Measurements from ENCODE around the gene KCNJ5.

The KCNJ5 gene

DNA sequence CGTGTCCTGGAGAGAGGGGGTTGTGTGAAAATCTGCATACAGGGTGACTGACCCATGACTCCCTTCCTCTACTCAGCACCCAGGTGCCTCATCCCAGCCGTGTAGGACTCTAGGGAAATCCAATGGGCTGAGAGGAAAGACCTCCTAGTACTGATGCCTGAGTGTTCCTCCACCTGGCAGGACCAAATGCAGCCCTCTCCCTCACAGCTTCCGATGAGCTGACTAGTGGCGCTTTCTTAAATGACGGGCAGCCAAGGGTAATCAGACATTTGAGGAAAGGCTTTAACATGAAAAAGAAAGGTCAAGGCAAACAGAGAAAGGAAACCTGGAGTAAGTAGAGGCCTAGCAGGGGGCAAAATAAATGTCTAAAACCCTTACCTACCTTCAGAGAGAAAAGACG lies 19.1 kb upstream of the KCNJ5 start:
- DNase-seq, result no peak

- no peak for DNase-seq
Observed at GRCh38 chr11:128872594-128872993, 18.6 kb upstream of the KCNJ5 start.

GRCh38 chr11:128874427-128874826 lies 16.7 kb upstream of the KCNJ5 start:
- peak; percentile 46 for DNase-seq

DNA sequence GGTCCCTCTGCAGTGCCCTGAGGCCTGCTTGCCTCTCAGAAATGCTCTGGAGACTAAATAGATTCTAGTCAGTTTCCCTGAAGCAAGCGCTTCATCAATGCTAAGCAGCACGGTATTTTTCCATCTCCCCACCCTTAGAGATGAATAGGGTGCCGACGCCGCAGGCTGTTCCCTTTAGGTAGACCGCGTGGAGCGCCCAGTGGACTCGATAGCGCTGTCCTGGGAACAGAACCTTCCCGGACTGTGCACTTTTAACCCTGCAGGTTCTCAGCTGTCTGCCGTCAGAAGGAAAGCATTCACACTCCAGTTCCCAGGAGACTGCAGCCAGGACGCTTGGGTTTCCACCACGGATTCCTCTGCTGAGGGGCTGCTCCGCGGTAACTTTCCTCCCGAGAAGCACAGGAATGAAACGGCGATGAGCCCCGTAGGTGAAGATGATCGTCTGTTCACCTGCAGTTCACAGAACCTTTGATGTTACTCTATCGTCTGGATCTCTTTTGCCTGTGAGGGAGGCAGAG lies 15.0 kb upstream of the KCNJ5 start:
- no peak for DNase-seq

DNA sequence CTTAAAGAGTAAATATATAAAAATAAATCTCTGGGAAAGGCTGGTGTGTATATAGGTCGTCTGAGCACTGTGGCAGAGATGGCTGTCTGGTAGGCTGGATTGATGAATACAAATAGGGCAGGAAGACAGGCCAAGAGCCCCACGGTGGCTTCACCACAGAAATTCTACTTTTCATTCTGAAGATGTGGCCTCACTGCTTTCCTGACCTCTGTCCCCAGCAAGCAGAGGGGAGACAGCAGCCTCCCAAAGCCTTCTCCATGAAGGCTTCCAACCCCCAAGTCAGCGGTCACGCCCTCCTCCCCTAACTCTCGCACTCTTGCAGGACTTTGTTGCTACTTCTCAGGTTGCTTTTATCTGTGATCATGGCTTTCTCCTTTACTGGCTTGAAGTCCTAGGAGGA lies 13.4 kb upstream of the KCNJ5 start:
- DNase-seq, result no peak

DNA sequence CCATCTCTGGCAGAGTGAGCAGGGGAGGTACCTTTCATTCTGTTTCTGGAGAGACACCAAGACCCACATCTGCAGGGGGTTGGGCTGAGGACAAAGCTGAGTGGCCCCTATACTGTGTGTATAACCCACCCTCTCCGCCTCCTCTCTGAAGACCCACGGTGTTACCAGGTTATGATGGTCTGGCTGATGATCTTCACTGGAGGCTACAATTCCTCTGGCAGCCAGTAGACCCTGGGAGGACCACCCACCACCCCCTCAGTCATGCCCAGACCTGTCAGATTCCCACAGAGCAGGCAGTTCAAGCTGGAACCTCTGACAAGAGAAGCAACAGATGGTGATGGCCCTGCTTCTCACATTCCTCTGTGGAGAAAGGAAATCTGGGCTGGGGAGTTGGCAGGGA lies 12.7 kb upstream of the KCNJ5 start:
- no peak for DNase-seq

DNA sequence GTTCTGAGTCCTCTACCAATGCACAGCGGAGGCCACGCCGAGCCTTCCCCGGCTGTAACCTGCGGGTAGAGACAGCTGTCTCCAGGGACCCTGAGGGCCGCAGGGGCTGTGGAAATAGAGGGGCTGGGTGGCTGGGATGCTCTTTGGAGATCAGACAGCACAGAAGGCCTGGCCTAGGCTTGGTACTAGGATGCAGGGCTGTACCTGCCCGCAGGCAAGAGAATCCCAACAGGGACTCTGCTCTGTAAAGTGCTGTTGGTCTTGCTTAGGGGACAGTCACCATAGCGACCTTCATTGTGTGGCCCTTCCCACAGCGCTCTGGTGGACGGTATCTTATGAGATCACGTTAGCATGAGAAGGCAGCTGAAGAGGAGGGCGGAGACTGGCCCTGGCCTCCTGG lies 11.3 kb upstream of the KCNJ5 start:
- DNase-seq, result no peak

DNA sequence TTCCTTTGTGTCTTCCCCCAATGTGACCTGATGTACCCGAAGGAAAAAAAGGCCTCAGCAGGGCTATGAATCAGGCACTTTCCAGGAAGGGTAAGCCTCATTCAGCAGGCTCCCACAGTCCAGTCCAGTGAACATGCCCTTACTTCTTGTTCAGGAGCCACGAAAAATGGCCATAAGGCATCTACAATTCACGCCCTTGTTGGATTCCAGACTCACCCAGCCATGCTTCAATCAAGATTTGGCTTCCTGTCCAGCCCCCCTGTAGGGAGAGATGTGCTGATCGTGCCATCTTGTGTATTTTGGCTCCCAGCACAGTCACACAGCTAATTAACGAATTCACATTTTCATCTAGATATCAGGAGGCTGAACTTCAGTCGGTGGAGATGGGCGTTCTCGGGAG lies 9.9 kb upstream of the KCNJ5 start:
- no peak for DNase-seq

DNA sequence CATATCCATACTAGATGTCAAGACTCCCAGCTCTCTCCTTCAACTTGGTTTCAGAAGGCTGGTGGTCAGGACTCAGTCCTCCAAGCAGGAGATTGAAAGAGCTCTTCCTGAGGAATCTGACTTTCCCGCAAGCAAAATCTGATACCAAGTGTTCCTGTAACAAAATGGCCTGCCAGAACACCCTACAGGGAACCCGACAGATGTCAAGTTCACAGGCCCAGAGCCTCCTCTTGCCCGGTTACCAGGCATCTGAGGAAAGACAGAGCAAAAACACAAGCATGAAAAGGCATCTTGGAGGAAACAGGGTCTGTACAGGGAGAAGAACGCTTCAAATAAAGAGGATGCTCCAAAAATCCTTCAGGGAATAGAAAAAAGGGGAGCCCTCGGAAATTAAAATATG lies 8.7 kb upstream of the KCNJ5 start:
- DNase-seq, result no peak

DNA sequence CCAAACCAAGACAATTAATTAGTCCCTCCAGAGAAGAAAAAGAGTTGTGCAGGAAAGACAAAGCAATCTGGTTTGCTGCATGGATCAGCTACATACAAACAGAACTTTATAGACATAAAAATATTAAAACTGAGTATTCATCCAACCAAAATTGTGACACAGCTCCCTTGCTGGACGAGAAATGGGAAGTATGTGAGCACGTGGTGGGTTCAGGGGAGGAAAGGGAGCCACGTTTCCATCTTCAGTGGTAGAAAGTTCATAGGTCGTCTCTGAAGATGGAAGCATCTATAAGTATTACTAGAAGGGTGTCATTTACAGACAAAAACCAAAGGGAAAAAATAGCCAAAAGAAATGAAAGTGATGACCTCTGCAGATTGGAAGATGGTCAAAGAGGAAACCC lies 7.1 kb upstream of the KCNJ5 start:
- no peak for DNase-seq

GRCh38 chr11:128884703-128885338 lies 6.3 kb upstream of the KCNJ5 start:
- peak; percentile 78 for DNase-seq

DNA sequence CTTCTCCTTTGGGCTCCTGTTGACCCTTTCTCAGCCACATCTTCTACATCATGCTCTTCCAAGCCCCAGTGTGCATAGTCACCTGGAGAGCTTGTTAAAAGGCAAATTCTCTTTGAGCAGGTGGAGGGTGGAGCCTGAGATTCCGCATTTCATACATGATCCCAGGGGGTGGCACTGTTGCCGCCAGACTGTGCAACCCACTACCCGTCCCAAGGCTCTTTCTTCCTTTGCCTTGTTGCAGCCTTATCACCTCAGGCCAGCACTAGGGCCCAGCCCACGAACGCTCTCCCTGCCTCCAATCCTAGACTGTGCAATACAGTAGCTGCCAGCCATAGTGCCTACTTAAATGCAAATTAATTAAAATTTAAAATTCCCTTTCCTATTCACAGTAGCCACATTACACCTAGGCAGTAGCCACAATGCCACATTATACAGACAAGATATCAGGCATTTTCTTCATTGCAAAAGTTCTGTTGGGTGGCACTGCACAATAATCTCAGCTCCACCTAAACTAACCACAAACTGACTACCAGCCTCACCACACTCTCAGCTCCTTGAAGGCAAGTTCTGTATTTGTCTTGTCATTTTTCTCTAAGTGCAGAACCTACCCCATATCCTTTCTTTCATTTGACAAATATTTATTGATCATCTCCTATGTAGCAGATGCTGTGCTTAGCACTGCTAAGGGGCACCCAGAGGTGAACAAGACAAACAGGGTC lies 4.6 kb upstream of the KCNJ5 start:
- DNase-seq, result no peak

DNA sequence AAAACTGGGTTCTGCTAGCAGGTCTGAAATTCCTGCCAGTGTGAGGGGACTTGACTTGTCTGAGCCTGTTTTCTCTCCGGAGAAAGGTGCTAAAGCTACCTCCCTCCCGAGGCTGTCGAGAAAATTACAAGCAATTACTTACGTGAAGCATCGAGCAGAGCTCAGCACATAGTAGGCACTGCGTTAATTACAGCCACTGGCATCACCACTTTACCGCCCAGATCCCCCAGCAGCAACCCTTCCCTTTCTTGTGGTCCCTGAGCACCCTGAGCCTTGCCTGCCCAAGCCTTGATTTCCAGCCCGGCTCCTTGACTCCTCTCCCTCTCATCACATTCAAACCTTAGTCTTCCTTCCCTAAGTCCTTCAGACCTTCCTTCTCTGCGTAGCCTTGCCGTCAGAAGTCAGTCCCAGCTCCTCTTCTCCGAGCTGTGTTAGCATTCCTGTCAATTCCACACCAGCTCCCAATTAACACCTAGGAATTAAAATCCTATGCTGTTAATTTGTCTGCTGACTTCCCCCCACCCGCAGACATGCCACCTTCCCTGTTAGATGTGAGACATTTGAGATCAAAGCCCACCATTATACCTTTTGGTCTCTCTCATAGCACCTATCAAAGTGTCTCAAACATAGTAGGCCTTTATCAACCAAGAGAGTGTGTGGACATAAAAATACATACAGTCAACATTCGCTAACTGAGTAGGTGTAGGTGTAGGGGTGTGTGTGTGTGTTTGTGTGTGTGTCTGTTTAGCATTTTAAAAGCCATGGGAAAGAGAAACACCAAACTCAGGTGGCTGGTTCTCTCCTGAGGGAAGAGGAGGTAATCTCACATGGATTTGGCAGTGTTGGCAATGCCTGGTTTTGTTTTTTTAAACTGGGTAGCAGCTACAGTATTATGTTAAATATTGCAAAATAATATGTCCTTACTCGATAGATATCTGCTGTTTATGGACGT lies 2.8 kb upstream of the KCNJ5 start:
- DNase-seq, result no peak

DNA sequence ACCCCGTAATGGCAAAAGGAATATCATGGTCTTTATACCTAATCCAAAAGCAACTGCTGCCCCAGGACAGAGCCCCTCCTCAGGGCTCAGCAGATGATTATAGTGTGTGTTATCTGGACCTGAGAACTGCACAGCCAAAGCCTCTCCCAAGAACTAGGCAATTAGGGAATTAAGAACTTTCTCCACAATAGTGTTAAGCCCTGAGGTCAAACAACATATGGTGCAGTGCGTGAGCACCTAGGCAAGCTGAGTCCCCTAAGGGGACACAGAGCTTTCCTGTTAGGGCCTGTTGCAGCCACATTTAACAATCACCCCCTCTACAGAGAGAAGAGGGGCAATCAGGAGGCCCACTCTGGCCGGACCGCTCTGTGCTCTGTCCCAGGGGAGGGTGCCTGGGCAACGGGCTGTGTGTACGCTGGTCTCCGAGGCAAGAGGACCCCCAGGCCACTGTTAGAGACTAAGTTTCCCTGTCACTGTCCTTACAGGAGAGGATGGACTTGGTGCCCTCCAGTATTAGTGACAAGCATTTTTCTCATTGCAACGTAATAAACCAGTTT lies 1.4 kb upstream of the KCNJ5 start:
- DNase-seq, result no peak

GRCh38 chr11:128890216-128890542 lies 977 bp upstream of the KCNJ5 start:
- DNase-seq, result no peak

DNA sequence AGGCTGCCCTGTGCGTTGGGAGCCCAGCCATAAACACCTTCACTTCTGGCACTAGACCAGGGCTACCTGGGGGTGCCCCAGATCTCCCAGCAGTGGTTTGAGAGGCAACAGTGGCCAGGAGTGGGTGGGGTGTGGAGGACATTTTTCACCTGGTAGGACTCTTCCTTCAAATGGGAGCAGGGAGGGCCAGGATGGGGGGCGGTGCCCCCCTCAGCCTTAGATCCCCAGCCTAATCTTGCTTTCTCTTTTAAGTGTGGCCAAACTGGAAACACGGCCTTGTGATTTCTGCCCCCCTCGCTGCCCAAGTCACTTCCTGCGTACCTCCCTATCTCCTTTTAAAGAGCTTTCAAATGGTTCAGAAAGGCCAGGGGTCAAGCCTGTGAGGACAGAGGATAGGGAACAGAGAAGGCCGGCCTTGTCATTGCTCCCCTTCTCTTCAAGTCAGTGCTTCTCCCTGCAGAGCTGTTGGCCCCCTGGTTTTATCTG lies 800 bp downstream of the KCNJ5 start:
- no peak for DNase-seq

DNA sequence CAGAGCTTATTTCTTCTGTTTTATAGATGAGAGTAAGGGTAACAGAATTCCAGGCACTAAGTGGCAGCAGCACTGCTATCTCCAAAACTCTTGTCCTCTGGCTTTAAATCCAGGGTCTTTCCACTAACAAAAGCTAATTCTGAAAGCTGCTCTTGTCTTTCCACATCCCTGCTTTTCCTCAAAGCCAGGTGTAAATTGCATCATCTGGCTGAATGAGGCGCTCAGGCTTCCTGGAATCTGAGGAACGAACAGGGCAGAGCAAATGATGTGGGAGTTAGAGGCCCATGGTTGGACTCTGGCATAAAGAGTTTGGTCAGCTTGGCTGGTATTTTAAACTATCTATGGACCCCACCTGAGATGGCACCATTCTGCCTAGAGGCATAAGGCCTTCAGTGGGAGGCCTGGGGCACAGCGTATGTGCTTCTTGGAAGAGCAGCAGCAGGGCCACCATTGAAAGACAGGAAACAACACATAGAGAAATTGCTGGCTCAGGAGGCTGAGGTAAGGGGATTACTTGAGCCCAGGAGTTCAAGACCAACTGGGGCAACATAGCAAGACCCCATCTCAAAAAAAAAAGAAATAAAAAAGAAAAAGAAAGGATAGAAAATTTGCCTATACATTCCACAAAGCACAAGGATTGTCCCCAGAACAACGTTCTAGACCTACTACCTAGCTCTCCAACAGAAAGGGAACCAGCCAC lies 1.9 kb downstream of the KCNJ5 start:
- no peak for DNase-seq

- no peak for DNase-seq
Observed at GRCh38 chr11:128893578-128894285, 2.6 kb downstream of the KCNJ5 start.

DNA sequence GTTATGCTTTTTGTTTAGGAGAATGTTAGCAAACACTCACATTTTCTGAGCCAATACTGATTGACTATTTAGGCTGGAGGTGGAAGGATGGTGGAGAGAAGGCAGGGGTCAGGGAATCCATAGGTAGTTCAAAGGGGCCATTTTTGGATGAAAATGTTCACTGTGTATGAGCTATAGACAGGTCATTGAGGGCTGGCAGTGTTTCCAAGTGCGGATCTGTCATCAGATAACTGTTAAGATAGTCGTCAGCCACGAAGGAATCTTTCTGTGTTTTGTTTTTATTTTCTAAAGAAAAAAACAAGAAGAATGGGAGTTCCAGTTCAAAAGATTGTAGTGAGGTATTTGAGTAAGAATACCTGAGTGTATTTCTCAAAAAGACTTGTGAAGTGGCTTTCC lies 3.1 kb downstream of the KCNJ5 start:
- DNase-seq, result no peak

DNA sequence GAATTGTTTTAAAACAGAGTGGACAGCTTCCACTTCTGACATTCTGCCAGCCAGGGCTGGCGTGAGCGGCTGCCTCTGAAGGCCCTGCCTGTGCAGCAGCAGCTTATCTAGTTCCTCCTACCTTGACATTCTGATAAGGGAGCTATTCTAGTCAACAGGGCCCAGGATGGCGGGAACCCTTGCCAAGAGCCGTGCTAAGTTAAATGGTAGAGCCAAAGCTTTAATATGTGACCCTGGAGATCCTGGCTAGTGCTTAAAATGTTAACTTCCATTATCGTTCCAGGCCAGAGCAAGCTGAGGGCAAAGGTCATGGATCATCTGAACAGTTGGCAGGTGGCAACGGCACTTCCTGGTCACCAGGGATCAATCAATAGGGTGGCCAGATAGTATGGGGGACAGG lies 3.5 kb downstream of the KCNJ5 start:
- DNase-seq, result no peak

DNA sequence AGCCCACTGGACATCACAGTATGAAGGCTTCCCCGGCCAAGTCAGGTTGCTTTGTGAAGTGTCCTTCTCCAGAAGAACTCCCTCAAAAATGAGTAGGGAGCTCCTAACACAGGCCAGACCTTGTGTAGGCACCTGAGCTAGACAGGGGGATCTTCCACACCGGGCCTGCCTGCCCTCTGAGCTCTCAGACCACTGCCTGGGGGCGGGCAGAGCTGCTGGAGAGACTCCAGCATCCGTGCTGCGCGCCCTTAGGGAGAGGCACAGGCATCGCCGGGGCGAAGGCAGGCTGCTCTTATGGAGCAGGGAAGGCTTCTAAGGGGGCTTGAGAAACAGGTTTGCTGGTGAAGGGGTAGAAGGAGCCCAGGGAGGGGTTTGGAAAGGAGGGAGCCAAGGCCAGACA lies 4.4 kb downstream of the KCNJ5 start:
- no peak for DNase-seq

- DNase-seq, result no peak
Observed at GRCh38 chr11:128896356-128896755, 5.2 kb downstream of the KCNJ5 start.

Measured in femur (tissue), 1 donor.